Progenitor cell of endocrine pancreas (in vitro differentiated cells): ENCODE data around the gene SYCN. TPM values are rescaled to one million over a fixed set of nuclear protein-coding genes. Genes with fewer than 3 reads are reported as not detected.

Experiments
- DNase-seq: peaks from one replicate; pipeline ENCODE4 v3.0.0; 2021; ENCODE audit warnings: low spot score; ENCODE audit not compliant: unreplicated experiment
- H3K27ac Mint-ChIP-seq: 2 replicates; pipeline ENCODE4 v1.8.0; 2021; ENCODE audit warnings: mild to moderate bottlenecking, moderate library complexity, mixed read lengths
- H3K27me3 Mint-ChIP-seq: 2 replicates; pipeline ENCODE4 v1.8.0; 2021; ENCODE audit warnings: mixed read lengths
- H3K36me3 Mint-ChIP-seq: 2 replicates; pipeline ENCODE4 v1.8.0; 2022; ENCODE audit warnings: mixed read lengths; ENCODE audit not compliant: insufficient read depth
- H3K4me1 Mint-ChIP-seq: 2 replicates; pipeline ENCODE4 v1.8.0; 2021; ENCODE audit warnings: low read depth, mixed read lengths
- H3K4me3 Mint-ChIP-seq: 2 replicates; pipeline ENCODE4 v1.8.0; 2021; ENCODE audit warnings: low read depth, mild to moderate bottlenecking, moderate library complexity, mixed read lengths
- H3K9me3 Mint-ChIP-seq: 2 replicates; pipeline ENCODE4 v1.8.0; 2021; ENCODE audit warnings: low read depth, mixed read lengths
- total RNA-seq: library from RNA; stranded (reverse); gene quantifications from 2 replicates; pipeline ENCODE4 v1.2.1, GENCODE V29; 2021
- TF ChIP-seq, protein P1 (sequence below): fragments of 200-600 bp; sonication (generic); IDR thresholded peaks from one replicate; pipeline ENCODE4 v1.5.0; 2021; ENCODE audit warnings: antibody characterized with exemption, mild to moderate bottlenecking; ENCODE audit not compliant: unreplicated experiment

Gene SYCN
- total RNA-seq, 1 donor from 2014 or later, result not detected

DNA sequence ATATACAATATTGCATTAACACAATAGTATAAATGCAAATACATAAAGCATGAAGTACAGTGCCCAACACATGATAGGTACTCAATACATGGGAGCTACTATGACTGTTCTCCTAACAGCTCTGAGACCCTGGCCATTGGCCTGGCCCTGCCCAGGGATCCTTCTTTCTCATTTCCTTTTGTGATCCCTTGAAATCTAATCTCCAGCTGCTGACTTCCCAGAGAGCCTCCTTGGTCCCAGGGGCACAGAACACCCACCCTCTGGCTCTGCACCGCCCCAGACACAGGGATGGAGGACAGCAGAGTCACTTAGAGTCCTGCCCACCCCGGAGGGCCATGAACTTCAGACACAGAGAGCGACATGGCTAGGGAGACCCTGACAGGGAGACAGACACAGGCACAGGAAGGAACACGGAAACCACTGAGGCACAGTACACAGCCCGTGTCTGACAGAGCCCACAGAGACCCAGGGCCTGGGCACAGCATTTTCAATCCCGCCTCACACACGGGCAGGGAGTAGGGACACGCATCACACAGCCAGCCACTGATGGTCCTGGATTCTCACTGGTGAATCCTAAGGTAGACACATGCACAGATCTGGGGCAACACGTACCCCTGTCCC, 4.2 kb upstream of the SYCN start:
- no peaks in the 10 kb centered on the region for H3K9me3 Mint-ChIP-seq
- H3K27ac Mint-ChIP-seq, result peak overlapping the region; percentile 19
- peaks cover 20% of the 10 kb centered on the region for H3K27me3 Mint-ChIP-seq
- peaks cover 8% of the 10 kb centered on the region for H3K4me1 Mint-ChIP-seq
- no peak overlapping the region for H3K4me3 Mint-ChIP-seq
- DNase-seq, result no peak
- H3K36me3 Mint-ChIP-seq, result no peaks in the 10 kb centered on the region
- TF ChIP-seq, protein P1, sequence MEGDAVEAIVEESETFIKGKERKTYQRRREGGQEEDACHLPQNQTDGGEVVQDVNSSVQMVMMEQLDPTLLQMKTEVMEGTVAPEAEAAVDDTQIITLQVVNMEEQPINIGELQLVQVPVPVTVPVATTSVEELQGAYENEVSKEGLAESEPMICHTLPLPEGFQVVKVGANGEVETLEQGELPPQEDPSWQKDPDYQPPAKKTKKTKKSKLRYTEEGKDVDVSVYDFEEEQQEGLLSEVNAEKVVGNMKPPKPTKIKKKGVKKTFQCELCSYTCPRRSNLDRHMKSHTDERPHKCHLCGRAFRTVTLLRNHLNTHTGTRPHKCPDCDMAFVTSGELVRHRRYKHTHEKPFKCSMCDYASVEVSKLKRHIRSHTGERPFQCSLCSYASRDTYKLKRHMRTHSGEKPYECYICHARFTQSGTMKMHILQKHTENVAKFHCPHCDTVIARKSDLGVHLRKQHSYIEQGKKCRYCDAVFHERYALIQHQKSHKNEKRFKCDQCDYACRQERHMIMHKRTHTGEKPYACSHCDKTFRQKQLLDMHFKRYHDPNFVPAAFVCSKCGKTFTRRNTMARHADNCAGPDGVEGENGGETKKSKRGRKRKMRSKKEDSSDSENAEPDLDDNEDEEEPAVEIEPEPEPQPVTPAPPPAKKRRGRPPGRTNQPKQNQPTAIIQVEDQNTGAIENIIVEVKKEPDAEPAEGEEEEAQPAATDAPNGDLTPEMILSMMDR, result no peak

DNA sequence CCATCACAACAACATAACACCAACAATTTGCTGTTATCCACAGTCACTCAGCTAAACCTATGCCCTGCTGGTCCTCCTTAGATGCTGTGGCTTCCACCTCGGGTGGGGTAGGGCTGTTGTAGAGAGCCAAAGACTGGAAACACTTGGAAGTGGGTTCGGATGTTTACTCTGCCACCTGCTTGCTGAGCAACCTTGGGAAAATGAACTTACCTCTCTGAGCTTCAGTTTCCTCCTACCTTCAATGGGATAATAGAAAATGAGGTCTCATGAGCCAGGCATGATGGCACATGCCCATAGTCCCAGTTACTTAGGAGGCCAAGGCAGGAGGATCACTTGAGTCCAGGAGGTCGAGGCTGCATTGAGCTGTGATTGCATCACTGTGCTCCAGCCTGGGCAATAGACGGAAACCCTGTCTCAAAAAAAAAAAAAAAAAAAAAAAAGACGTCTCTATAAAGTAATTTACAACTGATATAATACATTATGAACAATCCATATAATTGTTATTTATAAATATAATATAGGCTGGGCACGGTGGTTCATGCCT, 3.3 kb upstream of the SYCN start:
- Mint-ChIP-seq H3K4me3 (no peak overlapping the region), H3K9me3 (no peaks in the 10 kb centered on the region), H3K4me1 (peaks cover 8% of the 10 kb centered on the region), H3K27me3 (peaks cover 26% of the 10 kb centered on the region), H3K27ac (no peak overlapping the region), H3K36me3 (no peaks in the 10 kb centered on the region)
- TF ChIP-seq, protein P1, result no peak
- no peak for DNase-seq

DNA sequence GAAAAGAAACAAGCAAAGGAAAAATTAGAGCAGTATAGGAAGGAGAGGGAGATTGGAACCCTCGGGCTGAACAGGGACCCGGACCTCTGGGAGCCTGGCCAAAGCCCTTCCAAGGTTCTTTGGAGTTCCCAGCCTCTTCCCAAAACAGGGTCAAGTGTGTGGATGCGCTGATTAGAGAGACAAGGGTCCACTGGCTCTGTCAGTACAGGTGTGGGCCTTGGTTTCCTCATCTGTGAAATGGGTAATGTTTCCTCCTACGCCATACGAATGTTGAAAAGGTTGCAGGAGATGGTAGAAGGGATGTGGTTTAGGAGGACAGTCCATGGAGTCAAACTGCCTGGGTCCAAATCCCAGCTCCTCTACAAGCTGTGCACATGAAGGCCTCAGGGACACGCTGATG, 2.1 kb upstream of the SYCN start:
- Mint-ChIP-seq H3K9me3 (no peaks in the 10 kb centered on the region), H3K36me3 (no peaks in the 10 kb centered on the region), H3K27ac (no peak overlapping the region), H3K4me1 (peaks cover 8% of the 10 kb centered on the region), H3K27me3 (peaks cover 28% of the 10 kb centered on the region), H3K4me3 (no peak overlapping the region)
- TF ChIP-seq, protein P1, result no peak
- no peak for DNase-seq

DNA sequence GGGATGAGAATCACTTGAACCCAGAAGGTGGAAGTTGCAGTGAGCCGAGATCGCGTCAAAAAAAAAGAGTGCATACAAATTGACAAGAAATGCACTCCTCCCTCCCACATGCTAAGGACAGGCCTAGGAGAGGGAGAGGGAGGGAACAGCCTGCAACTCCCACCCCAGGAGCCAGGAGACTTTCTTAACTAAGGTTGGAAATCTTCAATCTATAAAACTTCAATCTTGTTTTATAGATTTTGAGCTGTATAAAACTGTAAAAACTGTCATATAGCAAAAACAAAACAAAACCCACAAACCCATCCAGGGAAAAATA, 1.3 kb upstream of the SYCN start:
- TF ChIP-seq, protein P1, result no peak
- H3K9me3 Mint-ChIP-seq, result no peaks in the 10 kb centered on the region
- H3K4me3 Mint-ChIP-seq, result no peak overlapping the region
- peaks cover 34% of the 10 kb centered on the region for H3K27me3 Mint-ChIP-seq
- no peak overlapping the region for H3K27ac Mint-ChIP-seq
- H3K36me3 Mint-ChIP-seq, result no peaks in the 10 kb centered on the region
- peaks cover 8% of the 10 kb centered on the region for H3K4me1 Mint-ChIP-seq
- no peak for DNase-seq

DNA sequence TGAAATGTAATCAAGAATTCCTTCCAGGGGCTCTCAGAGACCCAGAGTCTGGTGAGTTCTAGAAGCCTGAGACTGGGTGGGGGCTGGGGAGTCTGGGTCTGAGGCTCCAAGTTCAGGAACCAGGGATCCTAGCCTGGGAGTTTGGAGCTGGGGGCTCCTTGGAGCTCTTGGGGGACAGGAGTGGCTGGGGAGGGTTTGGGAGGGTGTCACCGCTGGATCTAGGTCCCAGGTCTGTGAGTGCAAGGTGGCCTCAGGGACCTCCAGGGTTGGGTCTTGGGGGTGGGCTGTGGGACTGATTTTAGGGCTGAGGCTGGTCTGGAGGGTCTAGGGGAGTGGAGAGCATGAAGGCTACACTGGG, 1.1 kb downstream of the SYCN start:
- peaks cover 45% of the 10 kb centered on the region for H3K27me3 Mint-ChIP-seq
- peaks cover 3% of the 10 kb centered on the region for H3K4me1 Mint-ChIP-seq
- no peak overlapping the region for H3K27ac Mint-ChIP-seq
- DNase-seq, result no peak
- no peak overlapping the region for H3K4me3 Mint-ChIP-seq
- TF ChIP-seq, protein P1, result no peak
- no peaks in the 10 kb centered on the region for H3K9me3 Mint-ChIP-seq
- no peaks in the 10 kb centered on the region for H3K36me3 Mint-ChIP-seq
